Measurements from ENCODE around the gene LRP1-AS.
"Not testable (repeated sequence)": the region's sequence is repeated elsewhere in the genome, so short reads cannot be mapped to it uniquely, and the experiment has no call there.

Gene LRP1-AS

DNA sequence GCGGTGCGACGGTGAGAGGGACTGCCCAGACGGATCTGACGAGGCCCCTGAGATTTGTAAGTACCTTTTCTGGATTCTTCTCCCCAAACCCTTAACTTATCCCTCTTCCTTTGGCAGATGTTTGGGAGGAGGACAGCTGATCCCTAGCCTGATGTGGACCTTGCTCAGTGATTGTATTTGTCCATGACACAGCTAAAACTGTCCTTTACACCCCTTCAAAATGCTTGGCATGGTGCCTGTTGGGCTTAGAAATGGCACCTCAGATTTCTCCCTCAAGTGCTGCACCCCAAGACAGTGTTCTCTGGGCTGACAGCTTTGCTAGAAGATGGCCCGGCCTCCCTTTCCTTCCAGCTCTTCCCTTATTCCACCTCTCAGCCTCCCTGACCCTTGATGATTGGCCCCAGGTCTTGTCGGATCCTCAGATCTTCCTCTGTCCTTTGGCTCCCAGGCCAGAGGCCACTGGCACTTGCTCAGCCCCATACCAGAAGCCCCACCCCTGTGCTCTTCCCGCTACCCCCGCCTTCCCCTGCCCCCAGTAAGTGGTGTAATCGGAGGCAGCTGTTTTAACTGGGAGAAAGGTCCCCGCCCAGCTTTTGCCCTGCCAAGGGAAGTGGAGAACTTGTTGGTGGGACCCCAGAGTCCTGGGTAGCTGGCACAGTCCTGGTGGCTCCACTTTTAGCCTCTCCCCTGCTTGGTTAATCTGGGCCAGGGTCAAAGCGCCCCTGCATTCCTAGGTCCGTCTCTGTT, 8.7 kb downstream of the LRP1-AS start:
- no peak for DNase-seq

DNA sequence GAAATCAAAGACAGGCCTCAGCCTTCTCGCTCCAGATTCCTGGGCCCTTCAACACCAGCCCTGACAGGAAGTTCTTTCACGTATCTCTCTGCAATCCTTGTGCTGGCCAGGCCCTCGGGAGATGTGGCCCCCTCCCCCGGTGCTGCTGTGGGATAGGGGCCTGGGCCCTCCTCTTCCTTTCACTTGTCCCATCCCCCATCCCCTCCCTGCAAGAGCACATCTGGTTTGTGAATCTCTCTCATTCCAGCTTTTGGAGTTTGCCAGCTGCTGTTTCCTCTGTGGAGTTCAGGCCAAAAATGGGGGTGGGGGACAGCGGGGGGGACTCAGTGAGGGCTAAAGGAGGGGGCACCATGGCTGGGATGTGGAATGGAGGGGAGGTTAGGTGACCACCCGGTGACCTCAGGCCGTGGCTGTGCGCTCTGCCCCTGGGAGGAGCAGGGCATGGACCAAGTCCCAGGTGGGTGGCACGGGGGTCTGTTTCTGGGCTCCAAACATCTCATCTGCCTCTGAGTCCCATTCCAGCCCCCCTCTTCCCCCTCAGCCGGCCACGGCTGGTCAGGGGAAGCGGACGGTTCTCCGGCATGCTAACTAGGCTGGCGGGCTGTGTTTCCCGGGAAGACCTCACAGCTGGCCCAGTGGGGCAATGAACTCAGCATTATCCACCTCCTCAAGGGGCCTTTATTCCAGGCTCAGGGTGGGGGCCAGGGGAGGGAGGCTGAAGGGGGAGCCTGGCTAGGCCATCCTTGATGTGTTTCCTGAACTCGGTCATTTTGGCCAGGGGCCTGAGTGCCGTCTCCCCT, 11.7 kb downstream of the LRP1-AS start:
- DNase-seq = peak; percentile 53 to 56

DNA sequence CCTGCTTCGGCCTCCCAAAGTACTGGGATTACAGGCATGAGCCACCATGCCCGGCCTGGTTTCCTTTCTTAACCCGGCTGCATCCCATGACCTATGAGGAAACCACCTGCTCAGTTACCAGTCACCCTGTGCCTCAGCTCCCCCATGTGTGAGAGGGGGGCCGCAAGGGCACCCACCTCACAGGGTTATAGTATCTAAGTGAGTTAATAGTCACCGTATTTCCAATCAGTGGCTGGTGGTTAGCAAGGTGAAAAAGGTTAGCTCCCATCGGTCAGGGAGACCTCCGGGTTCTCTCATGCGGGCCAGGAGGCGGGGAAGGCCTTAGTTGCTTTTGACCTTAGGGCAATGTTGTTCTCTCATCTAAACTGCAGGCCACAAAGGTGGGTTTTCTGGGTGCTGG, 12.5 kb downstream of the LRP1-AS start:
- no peak for DNase-seq

DNA sequence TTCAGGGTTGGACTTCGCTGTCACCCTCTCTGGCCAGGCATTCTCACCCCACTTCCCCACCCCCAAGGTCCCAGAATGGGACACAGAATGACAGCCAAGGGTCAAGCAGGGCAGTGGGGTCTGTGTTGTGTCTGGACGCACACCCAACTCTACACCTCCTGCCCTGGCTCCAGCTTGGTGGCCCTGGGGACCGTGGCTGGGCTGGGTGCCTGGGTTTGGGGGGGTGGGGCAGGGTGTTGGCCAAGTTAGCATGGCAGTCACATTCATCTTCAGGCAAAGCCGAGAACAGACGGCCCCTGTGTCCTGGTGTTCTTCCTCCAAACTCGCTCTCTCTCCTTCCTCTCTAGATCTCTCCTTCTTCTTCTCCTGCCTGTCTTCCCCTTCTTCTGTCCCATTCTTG, 13.5 kb downstream of the LRP1-AS start:
- DNase-seq = peak in 1 of 2 donors; percentile 34

DNA sequence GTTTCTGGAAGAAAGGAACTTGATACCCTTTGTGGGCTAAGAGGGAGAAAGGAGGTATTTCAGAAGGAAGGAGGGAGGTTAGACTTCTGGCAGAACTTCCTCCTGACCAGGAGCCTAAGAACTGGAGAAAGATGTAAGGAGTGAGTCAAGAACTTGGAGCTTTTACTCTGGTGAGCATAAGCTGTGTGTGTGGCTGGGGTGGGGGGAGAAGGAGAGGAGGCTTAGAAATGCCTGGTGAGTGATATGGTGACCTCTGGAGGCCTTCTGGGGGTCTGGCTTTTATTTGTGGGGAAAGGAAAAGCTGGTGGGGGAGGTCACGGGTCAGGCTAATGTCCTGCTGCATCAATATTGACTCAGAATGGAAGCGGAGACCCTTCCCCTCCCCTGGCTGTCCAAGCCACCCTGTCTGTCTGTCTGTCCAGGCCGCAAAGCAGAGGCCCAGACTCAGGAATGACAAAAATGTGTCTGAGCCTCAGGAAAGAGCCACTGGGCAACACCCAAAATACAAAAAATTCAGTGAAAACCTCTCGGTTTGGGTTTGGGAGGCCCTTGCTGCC, 14.3 kb downstream of the LRP1-AS start:
- DNase-seq = no peak

DNA sequence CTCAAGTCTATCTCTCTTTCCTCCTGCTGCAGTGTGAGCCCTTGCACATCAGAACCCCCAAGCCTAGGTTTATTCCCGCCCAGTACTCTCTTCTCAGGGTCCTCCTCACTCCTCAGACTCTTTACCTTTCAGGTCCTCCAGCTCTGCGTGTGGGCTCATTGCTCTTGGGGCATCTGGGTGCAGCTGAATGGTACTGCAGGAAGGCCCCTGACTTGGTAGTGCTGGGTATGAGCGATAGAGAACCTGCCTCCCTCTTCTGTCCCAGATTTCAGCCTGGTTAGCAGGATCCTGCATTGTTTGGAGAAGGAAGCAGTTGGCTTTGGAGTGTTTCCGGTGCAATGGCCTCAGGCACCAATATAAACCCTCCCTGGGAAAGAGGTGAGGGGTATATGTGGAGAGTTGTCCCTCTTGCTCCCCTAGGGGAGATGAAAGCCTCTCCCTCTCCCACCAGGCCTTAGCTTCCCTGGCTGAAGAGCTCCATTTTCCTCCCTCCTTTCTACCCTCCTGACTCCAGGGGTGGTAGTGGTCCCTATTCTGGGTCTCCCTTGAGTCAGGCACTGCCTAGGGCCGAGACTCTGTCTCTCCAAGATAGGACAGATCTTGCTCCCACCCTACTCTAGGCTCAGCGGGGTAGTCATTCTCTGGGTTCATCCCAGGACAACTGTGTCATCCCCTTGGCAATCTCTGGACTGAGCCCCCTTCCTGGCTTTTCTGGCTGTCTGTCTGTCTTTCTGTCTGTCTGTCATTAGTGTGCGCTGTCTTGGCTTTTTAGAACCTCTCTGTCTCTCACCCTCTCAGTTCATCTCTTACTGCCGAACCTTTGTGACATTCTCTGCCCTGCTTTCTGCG, 15.3 kb downstream of the LRP1-AS start:
- no peak for DNase-seq

DNA sequence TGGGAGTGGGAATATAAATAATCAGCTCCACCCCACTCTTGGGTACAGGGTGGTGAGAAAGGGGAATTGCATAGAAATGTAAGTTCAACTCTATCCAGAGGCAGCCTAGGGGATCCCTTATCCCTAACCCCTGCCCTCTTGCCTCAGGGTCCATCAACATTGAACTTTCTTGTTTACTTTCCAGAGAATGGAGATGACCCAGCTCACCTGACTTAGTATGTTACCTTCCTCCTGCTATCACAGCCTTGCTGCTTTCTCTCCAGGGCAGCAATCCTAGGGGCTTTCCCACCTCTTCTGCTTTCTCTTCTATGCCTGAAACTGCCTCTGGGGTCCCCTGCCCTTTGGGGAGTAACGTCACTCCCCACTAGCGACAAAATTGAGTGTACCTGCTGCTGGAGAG, 16.5 kb downstream of the LRP1-AS start:
- no peak for DNase-seq

DNA sequence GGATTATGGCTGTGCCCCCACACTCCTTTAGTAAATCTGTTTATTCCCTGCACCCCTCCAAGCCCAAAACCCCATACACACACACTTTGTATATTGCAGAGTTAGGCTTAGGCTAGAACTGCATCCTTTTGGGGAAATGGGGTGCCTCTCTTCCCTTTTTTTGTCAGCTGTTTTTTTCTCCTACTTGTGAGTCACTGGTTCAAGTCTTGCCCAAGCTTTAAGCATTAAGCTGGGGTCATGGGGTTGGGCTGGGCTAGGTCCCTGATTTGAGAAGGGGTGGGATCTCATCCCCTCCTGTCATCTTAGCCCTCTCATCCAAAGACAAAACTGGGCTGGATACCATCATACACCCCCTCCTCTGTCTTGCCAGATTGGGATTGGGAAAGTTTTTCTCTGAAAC, 17.5 kb downstream of the LRP1-AS start:
- DNase-seq = no peak

DNA sequence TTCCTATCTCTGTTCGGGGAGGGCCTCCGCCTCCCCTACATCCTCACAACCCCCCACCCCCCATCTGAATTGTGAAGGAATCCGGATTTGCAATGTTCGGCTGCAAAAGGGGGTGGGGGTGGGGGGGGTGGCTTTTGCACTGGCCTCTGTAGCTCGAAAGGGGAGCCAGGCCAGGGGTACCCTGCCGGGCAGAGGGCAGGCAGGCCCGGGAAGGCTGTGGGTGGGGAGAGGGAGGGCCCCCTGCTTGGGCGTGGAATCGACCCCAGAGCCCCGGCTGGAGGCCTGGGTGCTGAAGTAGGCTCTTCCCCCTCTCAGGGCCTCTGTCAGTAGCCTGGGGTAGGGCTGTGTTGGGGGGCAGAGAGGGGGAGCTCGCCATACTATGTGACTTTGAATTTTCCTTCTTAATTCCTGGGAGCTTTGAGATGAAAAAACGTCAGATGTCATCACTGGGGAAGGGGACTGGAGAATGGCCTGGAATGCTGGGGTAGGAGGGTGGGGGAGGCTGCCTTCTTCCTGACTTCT, 18.0 kb downstream of the LRP1-AS start:
- DNase-seq = no peak

DNA sequence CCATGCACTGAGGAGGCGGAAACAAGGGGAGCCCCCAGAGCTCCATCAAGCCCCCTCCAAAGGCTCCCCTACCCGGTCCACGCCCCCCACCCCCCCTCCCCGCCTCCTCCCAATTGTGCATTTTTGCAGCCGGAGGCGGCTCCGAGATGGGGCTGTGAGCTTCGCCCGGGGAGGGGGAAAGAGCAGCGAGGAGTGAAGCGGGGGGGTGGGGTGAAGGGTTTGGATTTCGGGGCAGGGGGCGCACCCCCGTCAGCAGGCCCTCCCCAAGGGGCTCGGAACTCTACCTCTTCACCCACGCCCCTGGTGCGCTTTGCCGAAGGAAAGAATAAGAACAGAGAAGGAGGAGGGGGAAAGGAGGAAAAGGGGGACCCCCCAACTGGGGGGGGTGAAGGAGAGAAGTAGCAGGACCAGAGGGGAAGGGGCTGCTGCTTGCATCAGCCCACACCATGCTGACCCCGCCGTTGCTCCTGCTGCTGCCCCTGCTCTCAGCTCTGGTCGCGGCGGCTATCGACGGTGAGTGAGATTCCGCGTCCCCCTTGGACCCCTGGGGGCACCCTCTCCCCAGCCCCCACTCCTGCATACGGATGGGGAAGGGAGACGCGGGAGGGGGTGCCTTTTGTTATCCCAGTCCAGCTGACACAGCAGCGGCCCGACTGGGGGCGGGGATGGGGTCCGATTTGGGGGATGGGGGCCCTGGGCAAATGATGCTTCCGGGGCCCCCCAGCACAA, 18.7 kb downstream of the LRP1-AS start:
- DNase-seq = no peak

DNA sequence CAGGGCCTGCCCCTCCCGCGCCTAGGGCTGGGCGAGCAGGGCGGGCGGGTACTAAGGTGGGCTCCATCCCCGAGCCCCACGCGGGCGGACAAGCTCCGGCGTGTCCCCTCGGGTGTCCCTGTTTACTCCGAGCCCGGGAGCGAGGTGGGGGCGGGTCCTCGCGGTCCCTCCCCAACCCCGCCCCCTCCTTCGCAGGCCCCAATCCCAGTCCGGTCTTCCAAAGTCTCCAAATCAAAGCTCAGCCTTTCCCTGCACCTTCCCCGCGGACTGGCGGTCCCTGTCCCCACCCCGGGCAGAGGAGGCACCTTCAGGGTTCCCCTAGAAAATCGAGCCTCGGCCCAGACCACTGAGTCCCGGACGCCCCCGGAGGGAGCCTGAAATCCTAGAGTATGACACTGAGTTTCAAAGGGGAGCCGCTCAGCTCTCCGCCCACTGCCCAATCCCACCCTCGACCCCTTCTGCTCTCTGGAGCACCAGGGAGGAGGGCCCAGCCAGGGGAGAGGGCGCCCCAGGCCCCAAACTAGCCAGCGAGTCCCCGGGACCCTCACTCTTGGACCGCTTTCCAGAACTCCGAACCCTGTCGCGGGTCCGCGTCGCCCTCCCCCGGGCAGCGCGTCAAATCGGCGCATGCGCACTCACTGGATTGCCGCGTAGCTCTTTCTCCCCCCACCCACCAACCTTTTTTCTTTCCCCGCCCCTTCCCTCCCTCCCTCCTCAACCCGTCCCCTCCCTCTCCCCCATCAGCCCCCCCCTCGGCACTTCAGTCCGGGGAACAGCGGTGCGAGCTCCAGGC, 19.5 kb downstream of the LRP1-AS start, which contains the start of gene LRP1:
LRP1 (plus strand) TSS at position 758 of the 793 bp plus-strand sequence. CDS start 482 bp downstream, outside the sequence.
- DNase-seq = peak; percentile 67 to 68

DNA sequence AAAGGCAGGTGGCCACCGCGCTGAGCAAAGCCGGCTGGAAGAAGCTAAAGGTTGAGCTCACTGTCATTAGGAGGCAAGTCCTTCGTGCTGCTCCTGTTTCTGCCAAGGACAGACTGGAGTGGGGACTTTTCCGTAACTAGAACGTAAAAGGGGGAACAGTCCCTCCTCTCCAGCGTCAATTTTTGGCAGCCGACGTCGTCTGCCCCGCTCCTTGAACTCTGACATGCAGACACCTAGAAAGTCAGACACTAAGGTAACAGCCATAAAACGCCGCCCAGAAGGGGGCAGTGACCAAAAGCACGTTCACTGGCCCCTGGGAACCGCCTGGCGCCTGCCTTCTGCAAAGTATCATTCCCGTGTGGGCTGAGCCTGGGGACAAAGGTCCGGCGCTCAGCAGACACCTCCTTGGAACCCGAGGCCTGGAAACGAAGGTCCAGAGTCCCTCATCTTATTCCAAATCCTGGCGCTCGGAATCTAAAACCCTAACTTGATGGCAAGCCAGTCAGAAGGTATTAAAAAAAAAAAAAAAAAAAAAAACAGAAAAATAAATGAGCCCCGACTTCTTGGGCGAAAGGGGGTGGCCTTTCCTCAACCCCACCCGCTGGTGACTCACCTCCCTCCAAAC, 20.2 kb downstream of the LRP1-AS start:
- peak in 1 of 2 donors; percentile 46 for DNase-seq

DNA sequence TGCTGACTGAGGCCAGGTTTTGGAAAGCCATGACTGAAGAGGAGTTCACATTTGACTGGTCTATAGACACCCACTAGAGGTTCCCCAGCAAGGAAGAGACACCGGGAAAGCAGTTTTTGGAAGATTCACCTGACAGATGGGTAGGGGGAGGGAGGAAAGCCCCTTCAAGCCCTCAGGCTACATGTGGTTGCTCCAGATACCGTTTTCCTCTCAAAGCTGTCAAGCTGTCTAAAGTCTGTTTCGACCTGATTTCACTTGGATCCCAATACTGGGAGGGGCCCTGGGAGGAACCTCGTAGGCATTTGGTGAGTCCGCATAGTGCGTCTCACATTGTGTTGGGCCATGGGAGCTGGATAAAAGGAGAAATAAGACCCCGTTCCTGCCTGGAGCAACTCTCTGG, 20.9 kb downstream of the LRP1-AS start:
- no peak for DNase-seq

DNA sequence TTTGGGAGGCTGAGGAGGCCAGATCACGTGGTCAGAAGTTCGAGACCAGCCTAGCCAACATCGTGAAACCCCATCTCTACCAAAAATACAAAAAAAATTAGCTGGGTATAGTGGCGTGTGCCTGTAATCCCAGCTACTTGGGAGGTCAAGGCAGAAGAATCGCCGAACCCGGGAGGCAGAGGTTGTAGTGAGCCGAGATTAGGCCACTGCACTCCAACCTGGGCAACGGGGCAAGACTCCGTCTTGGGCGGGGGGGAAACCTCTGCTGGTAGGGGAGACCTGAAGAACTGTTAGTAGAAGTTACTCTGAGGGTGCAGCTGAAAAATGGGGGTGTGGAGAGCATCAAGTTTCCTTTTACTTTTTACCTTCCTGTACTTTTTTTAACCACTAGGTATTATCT, 21.4 kb downstream of the LRP1-AS start:
- no peak for DNase-seq

DNA sequence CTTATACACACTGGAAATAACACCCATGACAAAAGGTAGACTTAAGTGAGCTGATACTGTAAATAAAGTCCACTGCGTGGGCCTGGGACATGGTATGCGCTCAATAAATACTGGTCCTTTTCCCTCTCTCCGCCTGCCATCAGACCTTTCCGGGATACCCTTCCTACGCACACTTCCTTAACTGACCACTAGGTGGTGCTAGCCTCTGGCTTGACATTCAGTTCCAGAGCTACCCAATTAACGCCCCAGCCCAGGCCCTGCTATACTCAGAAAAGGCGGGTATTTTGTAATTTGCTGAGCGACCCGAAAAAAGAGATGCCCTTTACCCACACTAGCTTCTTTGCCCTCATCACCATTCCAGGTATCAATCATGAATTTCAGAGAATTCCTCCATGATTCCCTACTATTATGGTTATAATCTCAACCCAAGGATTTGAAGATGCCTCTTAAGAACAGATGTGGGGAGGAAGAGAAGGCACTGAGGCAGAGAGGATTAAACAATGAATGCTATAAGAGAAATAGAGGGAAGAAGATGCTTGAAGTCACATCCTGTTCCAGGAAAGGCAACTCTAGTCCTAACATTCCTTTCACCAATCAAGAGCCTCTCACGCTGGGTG, 23.1 kb downstream of the LRP1-AS start:
- peak; percentile 48 to 69 for DNase-seq

DNA sequence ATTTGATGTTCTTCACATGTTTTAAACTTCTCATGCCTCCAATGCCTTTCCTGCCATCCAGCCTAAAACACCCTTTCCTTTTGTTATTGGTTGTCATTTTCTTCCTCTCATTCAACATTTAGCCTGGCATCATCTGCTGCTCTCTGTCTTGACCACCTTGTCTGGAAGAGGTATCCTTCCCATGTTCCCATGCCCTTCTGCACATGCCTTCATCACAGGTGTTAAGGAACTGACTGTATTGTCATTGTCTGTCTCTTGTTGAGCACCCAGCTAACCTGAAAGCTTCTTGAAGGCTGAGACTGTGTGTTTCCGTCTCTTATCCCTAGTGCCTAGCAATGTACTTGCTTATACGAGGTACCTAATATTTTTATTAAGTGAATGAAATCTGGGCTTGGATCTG, 23.6 kb downstream of the LRP1-AS start:
- DNase-seq = no peak

DNA sequence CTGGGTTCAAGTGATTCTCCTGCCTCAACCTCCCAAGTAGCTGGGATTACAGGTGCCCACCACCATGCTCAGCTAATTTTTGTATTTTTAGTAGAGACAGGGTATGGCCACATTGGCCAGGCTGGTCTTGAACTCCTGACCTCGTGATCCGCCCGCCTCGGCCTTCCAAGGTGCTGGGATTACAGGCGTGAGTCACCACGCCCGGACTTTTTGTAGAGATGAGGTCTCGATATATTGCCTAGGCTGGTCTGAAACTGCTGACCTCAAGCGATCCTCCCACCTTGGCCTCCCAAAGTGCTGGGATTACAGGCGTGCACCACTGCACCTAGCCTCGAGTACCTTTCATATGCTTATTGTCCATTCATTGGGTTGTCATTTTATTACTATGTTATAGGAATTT, 26.7 kb downstream of the LRP1-AS start:
- not testable (repeated sequence) for DNase-seq

DNA sequence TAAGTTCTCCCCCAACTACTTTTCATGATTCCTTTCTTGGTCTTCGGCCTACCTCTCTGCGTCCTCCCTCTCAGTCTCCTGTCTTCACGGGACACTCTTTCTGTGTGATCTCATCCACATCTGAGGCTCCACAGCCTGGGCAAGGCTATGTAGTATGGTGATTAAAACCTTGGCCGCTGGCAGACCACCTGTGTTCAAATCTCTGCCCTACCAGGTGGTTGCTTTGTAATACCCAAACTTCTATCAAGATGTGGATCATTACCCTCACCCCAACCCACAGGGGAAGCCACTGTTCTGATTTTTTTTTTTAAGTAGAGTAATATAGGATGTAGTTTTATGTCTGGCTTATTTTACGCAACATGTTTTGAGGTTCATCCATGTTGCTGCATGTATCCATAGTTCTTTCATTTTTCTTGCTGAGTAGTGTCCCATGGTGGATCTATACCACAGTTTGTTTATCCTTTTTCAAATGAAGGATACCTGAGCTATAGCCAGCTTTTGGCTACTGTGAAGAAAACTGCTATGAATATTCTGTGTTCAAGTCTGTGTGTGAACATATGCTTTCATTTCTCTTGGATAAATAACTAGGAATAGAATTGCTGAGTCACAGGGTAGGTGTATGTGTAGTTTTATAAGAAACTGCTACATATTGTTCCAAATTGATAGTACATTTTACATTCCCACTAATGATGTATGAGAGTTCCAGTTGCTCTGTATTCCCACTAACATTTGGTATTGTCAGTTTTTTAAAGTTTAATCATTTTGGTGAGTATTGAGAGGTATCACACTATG, 27.9 kb downstream of the LRP1-AS start:
- no peak for DNase-seq

DNA sequence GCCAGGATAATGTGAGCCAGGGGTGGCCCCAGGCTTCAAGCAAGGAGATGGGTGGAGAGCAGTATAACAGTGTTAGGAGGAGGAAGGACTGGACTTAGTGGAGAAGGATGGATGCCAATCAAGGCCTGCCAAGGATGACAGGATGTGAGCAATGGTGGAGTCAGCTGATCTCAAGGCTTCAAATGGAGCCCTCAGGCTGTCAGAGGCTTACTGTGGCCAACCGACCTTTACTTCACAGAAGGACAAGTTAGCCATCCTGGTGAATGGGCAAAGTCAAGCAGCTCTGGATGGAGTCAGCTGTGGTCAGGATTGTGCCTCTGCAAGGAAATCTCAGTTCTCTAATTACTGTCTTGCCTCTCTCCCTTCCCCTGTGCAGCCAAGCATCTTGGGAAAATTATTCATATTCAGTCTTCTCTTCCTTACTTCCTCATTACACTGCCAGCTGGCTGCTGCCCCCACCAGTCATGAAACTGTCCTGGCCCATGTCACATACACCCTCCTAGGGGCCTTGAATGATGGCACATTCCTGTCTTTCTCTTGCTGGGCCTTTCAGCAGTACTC, 28.6 kb downstream of the LRP1-AS start:
- DNase-seq = no peak

Data from hippocampal formation (tissue), 2 donors.